NCI-H524 treated with DMSO at 0.1 percent for 48 hours (cell line): Measurements from ENCODE around the gene TMC6.
"Not testable (repeated sequence)": the region's sequence is repeated elsewhere in the genome, so short reads cannot be mapped to it uniquely, and the experiment has no call there.

ENCODE experiments used
- DNase-seq: peaks from one replicate; lab custom pipeline; 2025; lab: John Stamatoyannopoulos, UW

The TMC6 gene

GRCh38 chr17:78128551-78129350 lies at the start of gene TMC6:
TSS of gene TMC6 (minus strand) at chr17:78128755. CDS start at chr17:78126832, 1,923 bp downstream.
- peak; percentile 65 for DNase-seq

GRCh38 chr17:78176548-78177025 lies 48.0 kb upstream of the TMC6 start:
- peak; percentile 18 for DNase-seq

- no peak for DNase-seq
Measured at GRCh38 chr17:78175643-78175981, 47.1 kb upstream of the TMC6 start.

- peak; percentile 92 for DNase-seq
Measured at GRCh38 chr17:78174870-78175642, 46.5 kb upstream of the TMC6 start.

GRCh38 chr17:78174346-78174869 lies 45.9 kb upstream of the TMC6 start:
- DNase-seq = no peak

- DNase-seq = no peak
Measured at GRCh38 chr17:78173097-78173715, 44.7 kb upstream of the TMC6 start.

GRCh38 chr17:78172249-78173051 lies 43.9 kb upstream of the TMC6 start:
- no peak for DNase-seq

- not testable (repeated sequence) for DNase-seq
Measured at GRCh38 chr17:78171591-78172248, 43.2 kb upstream of the TMC6 start.

- no peak for DNase-seq
Measured at GRCh38 chr17:78170692-78171590, 42.4 kb upstream of the TMC6 start.

- DNase-seq = no peak
Measured at GRCh38 chr17:78168903-78169793, 40.6 kb upstream of the TMC6 start.

- peak; percentile 22 for DNase-seq
Measured at GRCh38 chr17:78168242-78168902, 39.8 kb upstream of the TMC6 start, which contains the start of gene SYNGR2. TSS of gene SYNGR2 (plus strand) at chr17:78168581. CDS start at chr17:78168617, 36 bp downstream.

- DNase-seq = no peak
Measured at GRCh38 chr17:78166416-78166815, 37.9 kb upstream of the TMC6 start.

- DNase-seq = no peak
Measured at GRCh38 chr17:78164748-78165607, 36.4 kb upstream of the TMC6 start.

- DNase-seq = no peak
Measured at GRCh38 chr17:78163881-78164747, 35.6 kb upstream of the TMC6 start.

GRCh38 chr17:78159575-78160158 lies 31.1 kb upstream of the TMC6 start:
- no peak for DNase-seq
